H54 (cell line): ENCODE data around the gene ECE1.
A peak's percentile ranks its signal among the peaks of the same experiment; 100 is the strongest.
"Not testable (repeated sequence)": the region's sequence is repeated elsewhere in the genome, so short reads cannot be mapped to it uniquely, and the experiment has no call there.

Source experiments
- DNase-seq: peaks from one replicate; pipeline ENCODE4 v3.0.0; 2011; ENCODE audit warnings: low spot score, mixed read lengths; ENCODE audit not compliant: insufficient read length
- FAIRE-seq: peaks from 3 replicates; lab custom pipeline; 2011; peaks lifted over from hg19 to GRCh38; lab: Jason Lieb, UNC
- POLR2A ChIP-seq: IDR thresholded peaks from 2 replicates; pipeline ENCODE4 v1.6.1; 2011; ENCODE audit warnings: low read depth, mild to moderate bottlenecking, low read length

Gene ECE1

DNA sequence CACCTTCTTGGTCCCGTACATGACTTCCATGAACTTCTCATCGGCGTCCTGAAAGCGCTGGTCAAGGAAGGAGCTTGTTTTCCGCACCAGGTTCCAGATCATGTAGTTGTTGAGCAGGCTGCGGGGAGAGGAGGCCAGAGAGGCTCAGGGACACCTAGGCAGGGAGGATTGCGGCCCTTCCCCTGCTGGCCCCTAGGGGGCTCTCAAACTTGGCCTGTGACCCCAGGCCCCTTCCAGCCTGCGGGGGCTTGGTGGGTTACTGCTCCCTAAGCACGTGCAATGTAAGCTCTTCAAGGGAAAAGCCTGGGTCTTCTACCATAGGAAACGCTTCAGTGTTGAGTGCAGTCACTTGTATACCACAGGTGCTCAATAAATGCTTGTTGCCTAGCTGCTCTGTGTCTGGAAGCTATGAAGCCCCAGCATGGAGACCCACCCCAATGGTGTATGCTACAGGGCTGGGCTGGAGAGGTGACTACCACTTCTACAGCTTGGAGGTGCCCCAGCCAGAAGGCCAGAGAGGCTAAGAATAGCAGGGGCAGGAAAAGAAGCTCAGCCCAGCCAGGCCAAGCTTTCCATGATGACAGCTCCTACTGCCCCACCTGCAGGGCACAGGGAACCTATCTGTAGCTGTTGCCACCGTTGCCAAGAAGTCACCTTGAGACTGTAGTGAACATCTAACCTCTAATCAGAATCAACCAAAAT, 45.1 kb downstream of the ECE1 start:
- TF ChIP-seq POLR2A, result no peak
- no peak for DNase-seq
- no peak for FAIRE-seq

DNA sequence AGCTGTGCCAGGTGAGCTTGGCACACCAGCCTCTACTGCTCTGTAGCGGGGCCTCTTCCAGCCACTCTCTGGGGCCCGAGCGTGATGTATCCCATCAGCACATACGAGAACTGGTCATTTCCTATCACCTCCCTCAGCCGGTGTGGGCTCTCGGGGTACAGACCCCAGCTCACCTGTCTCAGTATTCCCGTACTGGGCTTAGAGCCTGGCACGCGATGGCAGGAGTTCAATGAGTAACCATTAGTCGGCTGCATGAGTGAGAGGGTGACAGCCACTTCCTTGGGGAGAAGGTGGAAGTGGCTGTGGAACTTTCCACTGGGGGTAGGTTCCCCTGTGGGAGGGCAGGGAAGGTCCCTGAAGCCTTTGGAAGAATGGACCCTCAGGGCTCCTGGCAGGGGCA, 46.1 kb downstream of the ECE1 start:
- no peak for FAIRE-seq
- TF ChIP-seq POLR2A, result no peak
- DNase-seq, result no peak

DNA sequence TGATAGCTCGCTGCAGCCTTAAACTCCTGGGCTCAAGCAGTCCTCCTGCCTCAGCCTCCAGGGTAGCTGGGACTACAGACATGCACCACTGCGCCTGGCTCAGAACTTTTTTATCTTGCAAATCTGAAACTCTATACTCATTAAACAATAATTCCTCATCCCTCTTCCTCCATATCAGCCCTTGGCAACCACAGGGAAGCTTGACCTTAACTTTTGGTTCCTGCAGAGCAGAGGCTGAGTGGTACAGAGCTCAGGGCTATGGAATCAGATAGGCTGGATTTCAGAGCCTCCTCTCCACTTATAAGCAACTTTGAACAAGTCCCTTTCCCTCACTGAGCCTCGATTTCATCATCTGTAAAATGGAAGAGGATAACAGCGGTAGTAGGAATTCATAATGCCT, 47.4 kb downstream of the ECE1 start:
- FAIRE-seq, result no peak
- no peak for TF ChIP-seq POLR2A

GRCh38 chr1:21241771-21242581, 48.3 kb downstream of the ECE1 start:
- no peak for TF ChIP-seq POLR2A
- no peak for FAIRE-seq
- no peak for DNase-seq

More for the DNA sequence above, 47.4 kb downstream of the ECE1 start:
- no peak for DNase-seq

DNA sequence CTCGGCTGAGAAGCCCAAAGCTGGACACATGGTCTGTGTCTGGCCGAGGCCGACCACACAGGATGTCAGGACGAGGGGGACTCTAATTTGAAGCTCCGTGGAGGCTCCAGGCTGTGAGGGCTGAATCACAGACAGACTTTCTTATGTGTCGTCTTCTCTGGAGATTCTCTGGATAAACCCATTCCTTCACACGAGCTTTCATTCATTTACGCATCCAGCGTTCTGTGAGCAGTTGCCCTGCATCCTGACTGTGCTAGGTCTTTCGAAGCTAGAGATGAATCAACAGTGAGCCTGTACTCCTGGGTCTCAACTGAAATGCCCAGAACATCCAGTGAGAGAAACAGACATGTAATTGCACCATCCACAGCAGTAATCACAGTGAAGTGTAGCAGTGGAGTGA, 49.6 kb downstream of the ECE1 start:
- no peak for TF ChIP-seq POLR2A
- no peak for DNase-seq
- FAIRE-seq, result no peak

DNA sequence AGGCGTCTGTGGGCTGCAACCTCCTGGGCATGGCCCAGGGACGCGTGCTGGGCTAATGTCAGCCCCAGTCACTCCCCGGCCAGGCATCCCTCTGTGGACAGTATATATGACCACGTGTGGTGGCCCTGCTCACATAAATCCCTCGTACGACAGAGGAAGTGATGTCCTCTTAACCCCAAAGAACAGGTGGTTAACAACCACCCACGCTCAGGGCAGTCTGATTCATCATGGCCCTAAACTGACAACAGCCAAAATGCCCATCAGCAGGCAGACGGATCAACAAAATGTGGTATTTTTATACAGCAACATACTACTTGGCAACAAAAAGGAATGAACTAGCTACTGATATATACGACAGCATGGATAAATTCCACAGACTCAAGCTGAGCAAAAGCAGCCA, 51.0 kb downstream of the ECE1 start:
- TF ChIP-seq POLR2A, result no peak
- no peak for DNase-seq
- FAIRE-seq, result no peak

- TF ChIP-seq POLR2A, result no peak
- DNase-seq (peak; percentile 66), FAIRE-seq (peak; percentile 53)
These were observed 52.0 kb downstream of the ECE1 start for GRCh38 chr1:21238141-21238800.

DNA sequence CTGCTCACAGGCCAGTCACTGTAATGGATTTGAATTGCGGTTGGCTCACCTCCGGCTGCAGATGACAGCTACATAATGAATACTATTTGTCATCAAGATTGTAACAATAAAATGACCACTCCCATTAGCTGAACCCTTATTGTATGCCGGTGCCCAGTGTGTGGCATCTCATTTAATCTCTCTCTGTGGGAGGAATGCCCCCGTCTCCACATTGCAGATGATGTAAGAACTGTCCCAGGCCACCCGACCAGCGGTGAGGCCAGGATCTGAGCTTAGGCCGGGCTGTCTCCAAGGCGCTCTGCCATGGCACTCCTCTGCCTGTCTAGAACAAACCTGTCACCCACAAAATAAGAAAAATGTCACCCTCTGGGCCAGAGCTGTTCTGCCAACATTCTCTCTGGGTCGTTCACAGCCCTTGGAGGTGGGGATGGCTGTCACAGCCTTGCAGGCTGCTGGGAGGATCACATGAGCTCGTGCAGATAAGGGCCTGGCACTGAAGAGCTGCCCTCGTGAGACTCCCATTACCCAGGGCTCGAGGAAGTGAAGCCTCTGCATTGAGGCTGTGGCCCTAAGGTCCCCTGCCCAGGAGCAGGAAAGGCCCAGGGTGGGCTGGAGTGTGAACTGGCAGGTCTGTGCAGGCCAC, 52.7 kb downstream of the ECE1 start:
- no peak for FAIRE-seq
- no peak for TF ChIP-seq POLR2A

GRCh38 chr1:21236178-21236577, 54.1 kb downstream of the ECE1 start:
- FAIRE-seq (no peak), DNase-seq (no peak)
- no peak for TF ChIP-seq POLR2A

More for the DNA sequence above, 52.7 kb downstream of the ECE1 start:
- DNase-seq, result no peak

GRCh38 chr1:21234779-21235178, 55.5 kb downstream of the ECE1 start:
- DNase-seq, result no peak
- no peak for FAIRE-seq
- TF ChIP-seq POLR2A, result no peak

DNA sequence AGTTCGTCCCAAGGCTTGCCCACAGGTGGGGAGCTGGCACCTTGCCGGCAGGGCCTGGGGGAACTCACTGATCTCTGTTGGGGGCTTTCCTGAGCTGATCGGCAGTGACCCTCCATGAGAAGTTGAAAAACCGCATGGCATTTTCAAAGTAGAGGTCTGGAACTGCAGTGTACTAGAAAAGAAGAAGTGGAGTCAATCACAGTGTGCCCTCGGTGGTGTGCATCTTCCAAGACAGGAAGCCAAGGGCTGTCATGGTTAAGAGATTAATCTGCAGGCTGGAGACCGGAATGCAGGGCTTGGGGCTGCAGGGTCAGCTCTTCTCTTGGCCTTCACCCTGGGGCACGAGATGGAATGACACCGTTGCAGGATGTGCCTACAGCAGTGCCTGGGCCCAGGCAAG, 56.8 kb downstream of the ECE1 start:
- TF ChIP-seq POLR2A, result no peak
- no peak for DNase-seq
- FAIRE-seq, result no peak

DNA sequence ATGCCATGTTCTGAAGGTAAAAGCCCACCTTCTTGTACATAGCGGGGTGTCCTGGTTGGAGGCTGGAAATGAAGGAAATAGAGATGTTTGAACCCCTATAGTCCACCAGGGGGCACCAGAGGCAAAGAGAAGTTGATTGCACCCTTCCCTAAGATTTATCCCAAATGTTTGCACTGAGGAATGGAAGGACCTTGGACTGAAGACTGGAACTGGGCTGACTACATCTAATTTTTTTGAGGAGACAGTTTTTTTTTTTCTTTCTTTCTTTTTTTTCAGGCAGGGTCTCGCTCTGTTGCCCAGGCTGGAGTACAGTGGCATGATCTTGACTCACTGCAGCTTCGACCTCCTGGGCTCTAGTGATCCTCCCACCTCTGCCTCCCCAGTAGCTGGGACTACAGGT, 58.2 kb downstream of the ECE1 start:
- TF ChIP-seq POLR2A, result no peak
- peak; percentile 50 for FAIRE-seq
- no peak for DNase-seq

- DNase-seq, result no peak
These were observed 60.8 kb downstream of the ECE1 start for GRCh38 chr1:21229246-21230000.

GRCh38 chr1:21228224-21228623, 62.0 kb downstream of the ECE1 start:
- FAIRE-seq, DNase-seq: not testable (repeated sequence)

More at GRCh38 chr1:21229246-21230000, 60.8 kb downstream of the ECE1 start:
- FAIRE-seq, result no peak
- TF ChIP-seq POLR2A, result no peak
